Mucosa of descending colon (tissue), 3 donors: ENCODE results near the gene MYOM1. TPM values are rescaled to one million over a fixed set of nuclear protein-coding genes. Genes with fewer than 3 reads are reported as not detected.

ENCODE experiments used
- ATAC-seq: fragments of 200-7000 bp; cut with Tn5 transposase; one replicate; pipeline ENCODE4 v1.9.1; 2020; ENCODE audit warnings: mild to moderate bottlenecking, moderate library complexity
- DNase-seq, 3 donors: peaks; one replicate each; pipeline ENCODE4 v3.0.0-alpha.2; 2020
- H3K36me3 ChIP-seq: fragments of 200-600 bp; one replicate; pipeline ENCODE4 v1.8.0; 2021; ENCODE audit warnings: low read depth, mild to moderate bottlenecking
- H3K4me1 ChIP-seq: fragments of 200-600 bp; one replicate; pipeline ENCODE4 v1.8.0; 2021; ENCODE audit warnings: low read depth, mild to moderate bottlenecking
- H3K4me3 ChIP-seq: fragments of 200-600 bp; one replicate; pipeline ENCODE4 v1.8.0; 2021; ENCODE audit warnings: mild to moderate bottlenecking
- H3K9me3 ChIP-seq: fragments of 200-600 bp; one replicate; pipeline ENCODE4 v1.8.0; 2021; ENCODE audit warnings: mild to moderate bottlenecking
- intact Hi-C, 2 donors: fragments of 100-400 bp; cut with DNase I in 1 of 2; cut with micrococcal nuclease in 1 of 2; formaldehyde crosslinking; loops; one replicate each; pipeline versions ENCODE4 v1.11.0 to v1.11.1; 2022; cut with DNase I, micrococcal nuclease
- long read RNA-seq, 2 donors: library from polyadenylated mRNA; unstranded; transcript quantifications; one replicate each; pipeline ENCODE4 v2.0.0, GENCODE V29; 2019 to 2021
- total RNA-seq, 3 donors: library from RNA; stranded (reverse); fragmentation: NEBNext Ultra II Directional in 2 of 3; extraction: Animal tissue kit (Norgen Biotek cat#: 25700) in 2 of 3; gene quantifications; one replicate each; pipeline versions ENCODE4 v1.2.1 to v1.2.4, GENCODE V29; 2021 to 2023
- TF ChIP-seq, protein P1 (sequence below): fragments of 200-600 bp; IDR thresholded peaks from one replicate; pipeline ENCODE4 v1.8.0; 2022; ENCODE audit warnings: antibody characterized with exemption, mild to moderate bottlenecking
- donor health status: DM: no; HTN: no; CAD: no; lungs with moderate emphysema.
- donor health status: DM: no; HTN: no; CAD: no.
- donor health status: DM: no; HTN: yes; CAD: no.

The MYOM1 gene
- 10 to 100 TPM in 2 of 3 donors, 1 to 10 TPM in 1; 5.5 to 22.2 (median 16.3) TPM for total RNA-seq
- long read RNA-seq, donor 1, partial matches to known transcripts: 5 of 9 reads
- long read RNA-seq, donor 1, other reads (novel, unspliced or antisense): 4 of 9 reads
- long read RNA-seq, donor 2, partial matches to known transcripts: 10 of 15 reads
- long read RNA-seq, donor 2, other reads (novel, unspliced or antisense): 5 of 15 reads

DNA sequence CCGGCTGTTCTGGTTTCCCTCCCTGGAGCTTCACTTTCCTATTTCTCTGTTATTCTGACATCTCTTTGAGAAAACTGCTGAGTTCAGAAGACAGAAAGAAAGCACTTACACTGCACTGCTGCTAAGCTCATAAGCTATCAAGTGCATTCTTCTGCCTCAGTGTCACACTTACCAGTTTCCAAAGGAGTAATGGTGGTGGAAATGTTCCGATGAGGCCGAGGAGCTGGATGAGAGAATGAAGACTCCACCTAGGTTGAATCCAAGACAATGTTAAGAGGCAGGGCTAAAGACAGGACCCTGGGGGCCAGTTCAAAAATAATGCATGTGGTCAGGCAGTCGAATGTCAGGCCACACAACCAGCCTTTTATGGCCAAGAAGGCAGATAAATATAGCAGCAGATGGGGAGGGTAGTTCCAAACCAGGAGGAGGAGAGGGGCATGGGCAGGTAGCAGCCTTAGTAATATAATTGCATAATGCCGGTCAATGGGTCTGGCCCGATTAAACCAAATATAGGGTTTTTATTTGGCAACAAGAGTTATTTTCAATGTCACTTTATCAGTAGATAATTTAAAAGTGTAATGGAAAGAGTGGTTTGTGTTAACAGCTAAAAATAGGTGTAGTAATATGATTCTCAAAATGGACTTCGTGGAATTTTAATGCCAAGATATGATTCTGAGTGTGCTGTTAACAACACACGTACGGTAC lies at the start of gene MYOM1:
TSS of gene MYOM1 (minus strand) at position 338 of the 705 bp plus-strand sequence. CDS start 4,745 bp downstream, outside the sequence.
- Histone ChIP-seq H3K4me3 (no peak within 1 kb of the TSS), H3K4me1 (peaks cover 18% of the 10 kb centered on the region), H3K9me3 (no peaks in the 10 kb centered on the region), H3K36me3 (no peaks in the 10 kb centered on the region)
- TF ChIP-seq, protein P1, sequence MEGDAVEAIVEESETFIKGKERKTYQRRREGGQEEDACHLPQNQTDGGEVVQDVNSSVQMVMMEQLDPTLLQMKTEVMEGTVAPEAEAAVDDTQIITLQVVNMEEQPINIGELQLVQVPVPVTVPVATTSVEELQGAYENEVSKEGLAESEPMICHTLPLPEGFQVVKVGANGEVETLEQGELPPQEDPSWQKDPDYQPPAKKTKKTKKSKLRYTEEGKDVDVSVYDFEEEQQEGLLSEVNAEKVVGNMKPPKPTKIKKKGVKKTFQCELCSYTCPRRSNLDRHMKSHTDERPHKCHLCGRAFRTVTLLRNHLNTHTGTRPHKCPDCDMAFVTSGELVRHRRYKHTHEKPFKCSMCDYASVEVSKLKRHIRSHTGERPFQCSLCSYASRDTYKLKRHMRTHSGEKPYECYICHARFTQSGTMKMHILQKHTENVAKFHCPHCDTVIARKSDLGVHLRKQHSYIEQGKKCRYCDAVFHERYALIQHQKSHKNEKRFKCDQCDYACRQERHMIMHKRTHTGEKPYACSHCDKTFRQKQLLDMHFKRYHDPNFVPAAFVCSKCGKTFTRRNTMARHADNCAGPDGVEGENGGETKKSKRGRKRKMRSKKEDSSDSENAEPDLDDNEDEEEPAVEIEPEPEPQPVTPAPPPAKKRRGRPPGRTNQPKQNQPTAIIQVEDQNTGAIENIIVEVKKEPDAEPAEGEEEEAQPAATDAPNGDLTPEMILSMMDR: no peak
- intact Hi-C loops: no loop called here
- ATAC-seq (no peak), DNase-seq (no peak)

DNA sequence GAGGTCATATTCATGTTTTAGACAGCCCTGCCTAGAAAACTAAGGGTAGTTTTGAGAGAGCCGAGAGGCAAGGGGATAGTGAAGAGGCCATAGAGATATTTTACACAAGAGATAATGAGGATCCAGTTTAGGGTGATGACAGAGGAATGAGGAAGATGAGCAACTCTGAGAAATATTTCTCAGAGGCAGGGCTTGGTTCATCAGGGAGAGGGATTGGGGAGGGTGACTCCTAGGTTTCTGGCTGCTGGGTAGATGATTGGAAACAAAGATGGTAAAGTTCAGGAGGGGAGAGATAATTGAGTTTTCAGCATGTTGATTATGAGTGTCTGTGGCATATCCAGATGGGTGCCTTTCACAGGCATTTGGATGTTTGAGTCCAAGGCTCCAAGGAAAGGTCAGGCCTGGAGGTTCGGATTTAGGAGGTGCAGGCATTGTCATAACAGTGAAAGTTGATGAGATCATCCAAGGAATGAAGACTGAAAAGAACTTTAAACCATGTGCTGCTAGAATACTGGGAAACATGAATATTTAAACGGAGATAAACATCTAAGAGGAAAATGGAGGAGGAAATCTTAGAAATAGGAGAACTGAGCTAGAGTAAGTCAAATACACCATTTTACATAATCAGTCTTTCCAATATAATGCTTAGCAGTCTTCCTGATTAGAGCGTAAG lies 49.6 kb upstream of the MYOM1 start:
- no peak for ATAC-seq
- TF ChIP-seq, protein P1: no peak
- DNase-seq: no peak
- no peaks in the 10 kb centered on the region for H3K9me3 ChIP-seq
- intact Hi-C loops: loop anchor here in 1 of 2 donors (10.0 kb wide), 1 partner anchor 325 kb away; no protein-coding TSS in a partner anchor
- H3K36me3 ChIP-seq: no peaks in the 10 kb centered on the region
- H3K4me1 ChIP-seq: peaks cover 48% of the 10 kb centered on the region
- H3K4me3 ChIP-seq: no peak overlapping the region

DNA sequence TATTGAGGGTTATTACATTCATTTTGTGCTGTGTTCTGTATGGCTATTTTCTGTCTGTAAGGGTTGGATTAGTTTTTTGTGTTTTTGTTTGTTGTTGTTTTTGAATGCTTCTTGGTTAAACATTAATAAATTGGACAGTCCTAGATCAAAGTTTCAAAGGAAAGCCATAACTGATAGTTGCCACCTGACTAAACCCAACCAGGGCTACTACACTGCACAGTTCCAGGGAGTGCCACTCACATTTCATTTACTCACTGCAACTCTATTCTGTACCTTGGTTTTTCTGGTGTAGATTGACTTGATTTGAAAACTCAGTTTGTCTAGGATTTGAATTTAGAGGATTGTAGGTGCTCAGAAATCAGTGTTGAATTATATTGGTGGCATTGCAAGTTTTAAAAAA lies 48.5 kb upstream of the MYOM1 start:
- peaks cover 59% of the 10 kb centered on the region for H3K4me1 ChIP-seq

DNA sequence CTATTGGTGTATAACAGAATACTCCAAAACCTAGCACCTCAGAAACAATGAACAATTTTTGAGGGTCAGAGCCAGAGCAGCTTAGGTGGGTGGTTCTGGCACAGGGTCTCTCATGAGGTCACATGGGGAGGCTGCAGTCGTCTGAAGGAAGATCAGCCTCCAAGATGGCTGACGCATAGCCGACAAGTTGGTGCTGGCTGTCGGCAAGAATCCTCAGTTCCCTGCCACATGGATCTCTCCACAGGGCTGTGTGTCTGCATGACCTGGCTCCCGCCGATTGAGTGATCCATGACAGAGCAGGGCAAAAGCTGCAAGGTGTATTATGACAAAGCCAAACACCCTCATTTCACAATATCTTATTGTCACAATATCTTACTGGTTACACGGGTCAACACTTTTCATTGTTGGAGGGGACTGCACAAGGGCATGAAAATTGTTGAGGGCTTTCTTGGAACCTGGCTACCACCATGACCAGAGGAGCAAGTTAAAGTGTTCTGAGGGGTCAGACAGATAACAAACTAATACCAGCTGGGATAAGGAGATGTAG lies 46.4 kb upstream of the MYOM1 start:
- Histone ChIP-seq H3K4me3 (no peak overlapping the region), H3K9me3 (no peaks in the 10 kb centered on the region), H3K4me1 (peaks cover 60% of the 10 kb centered on the region), H3K36me3 (no peaks in the 10 kb centered on the region)
- no peak for DNase-seq
- TF ChIP-seq, protein P1: no peak
- intact Hi-C loops: loop anchor here in 1 of 2 donors (10.0 kb wide), 1 partner anchor 329 kb away; no protein-coding TSS in a partner anchor
- no peak for ATAC-seq

More for the DNA sequence above, 48.5 kb upstream of the MYOM1 start:
- peak; percentile 47 for ATAC-seq
- no peaks in the 10 kb centered on the region for H3K9me3 ChIP-seq
- TF ChIP-seq, protein P1: no peak
- H3K4me3 ChIP-seq: no peak overlapping the region
- no peaks in the 10 kb centered on the region for H3K36me3 ChIP-seq
- DNase-seq: no peak
- intact Hi-C loops: loop anchor here in 1 of 2 donors (10.0 kb wide), 1 partner anchor 326 kb away; no protein-coding TSS in a partner anchor

DNA sequence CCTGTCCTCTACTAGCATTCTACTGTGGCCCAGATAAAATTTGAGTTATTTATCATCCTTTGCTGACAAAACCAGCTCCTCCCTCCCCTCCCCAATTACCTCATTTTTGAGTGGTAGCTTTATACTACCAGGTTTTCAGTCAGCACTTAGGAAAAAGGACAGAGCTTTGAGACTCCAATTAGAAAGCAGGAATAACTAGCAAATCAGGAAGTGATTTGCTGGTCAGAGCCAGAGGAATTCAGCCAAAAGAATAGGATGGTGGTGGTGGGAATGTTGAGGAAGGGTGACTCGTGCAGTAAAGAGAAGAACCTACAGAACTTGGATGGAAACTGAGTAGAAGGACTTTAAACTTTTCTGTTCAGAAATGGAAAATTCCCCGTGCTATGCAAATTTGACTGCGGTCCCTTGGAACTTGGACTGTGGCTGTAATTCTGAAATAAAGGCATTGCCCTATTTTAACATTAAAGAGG lies 45.8 kb upstream of the MYOM1 start:
- no peak overlapping the region for H3K4me3 ChIP-seq
- TF ChIP-seq, protein P1: no peak
- H3K36me3 ChIP-seq: no peaks in the 10 kb centered on the region
- intact Hi-C loops: loop anchor here in 1 of 2 donors (10.0 kb wide), 1 partner anchor 329 kb away; no protein-coding TSS in a partner anchor
- H3K4me1 ChIP-seq: peaks cover 64% of the 10 kb centered on the region
- no peak for ATAC-seq
- no peaks in the 10 kb centered on the region for H3K9me3 ChIP-seq
- no peak for DNase-seq
